ENCODE measurements around the gene MUC5AC.
"Not testable (repeated sequence)": the region's sequence is repeated elsewhere in the genome, so short reads cannot be mapped to it uniquely, and the experiment has no call there.

The MUC5AC gene

GRCh38 chr11:1157645-1158591 is at the start of gene MUC5AC:
MUC5AC (plus strand) TSS chr11:1157953; CDS start chr11:1158000, 47 bp downstream.
- no peak for DNase-seq

- DNase-seq, result no peak
Observed at GRCh38 chr11:1108246-1108900, 49.4 kb upstream of the MUC5AC start.

GRCh38 chr11:1109101-1109917 is 48.4 kb upstream of the MUC5AC start:
- no peak for DNase-seq

GRCh38 chr11:1109918-1110705 is 47.6 kb upstream of the MUC5AC start:
- DNase-seq, result no peak

DNA sequence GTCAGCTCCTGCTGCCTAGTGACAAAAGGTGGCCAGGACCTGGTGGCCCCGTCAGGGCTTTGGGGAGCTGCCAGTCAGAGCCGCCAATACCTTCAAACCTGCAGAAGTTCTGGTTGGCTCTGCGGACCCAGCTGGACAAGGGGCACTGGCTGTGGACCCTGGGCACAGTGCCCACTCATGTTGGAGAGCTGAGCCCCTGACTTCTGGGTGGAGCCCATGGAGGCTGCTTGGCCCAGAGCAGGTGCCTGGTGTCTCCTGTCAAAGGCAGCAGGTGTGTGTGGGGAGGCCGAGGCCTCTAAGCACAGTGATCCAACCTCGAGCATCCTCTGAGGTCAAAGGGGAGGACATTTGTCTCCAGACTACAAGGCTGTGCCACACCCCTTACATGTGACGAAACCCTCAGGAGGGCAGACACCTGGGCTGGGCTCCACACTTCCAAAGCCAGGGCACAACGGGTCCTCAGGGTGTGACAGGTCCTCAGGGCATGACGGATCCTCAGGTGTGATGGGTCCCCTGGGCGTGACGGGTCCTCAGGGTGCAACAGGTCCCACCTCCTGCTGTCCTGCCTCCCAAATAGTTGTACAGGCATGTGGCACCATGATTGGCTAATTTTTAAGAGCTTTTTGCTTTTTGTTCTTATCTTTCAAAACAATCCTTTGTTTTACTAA is 46.1 kb upstream of the MUC5AC start:
- no peak for DNase-seq

DNA sequence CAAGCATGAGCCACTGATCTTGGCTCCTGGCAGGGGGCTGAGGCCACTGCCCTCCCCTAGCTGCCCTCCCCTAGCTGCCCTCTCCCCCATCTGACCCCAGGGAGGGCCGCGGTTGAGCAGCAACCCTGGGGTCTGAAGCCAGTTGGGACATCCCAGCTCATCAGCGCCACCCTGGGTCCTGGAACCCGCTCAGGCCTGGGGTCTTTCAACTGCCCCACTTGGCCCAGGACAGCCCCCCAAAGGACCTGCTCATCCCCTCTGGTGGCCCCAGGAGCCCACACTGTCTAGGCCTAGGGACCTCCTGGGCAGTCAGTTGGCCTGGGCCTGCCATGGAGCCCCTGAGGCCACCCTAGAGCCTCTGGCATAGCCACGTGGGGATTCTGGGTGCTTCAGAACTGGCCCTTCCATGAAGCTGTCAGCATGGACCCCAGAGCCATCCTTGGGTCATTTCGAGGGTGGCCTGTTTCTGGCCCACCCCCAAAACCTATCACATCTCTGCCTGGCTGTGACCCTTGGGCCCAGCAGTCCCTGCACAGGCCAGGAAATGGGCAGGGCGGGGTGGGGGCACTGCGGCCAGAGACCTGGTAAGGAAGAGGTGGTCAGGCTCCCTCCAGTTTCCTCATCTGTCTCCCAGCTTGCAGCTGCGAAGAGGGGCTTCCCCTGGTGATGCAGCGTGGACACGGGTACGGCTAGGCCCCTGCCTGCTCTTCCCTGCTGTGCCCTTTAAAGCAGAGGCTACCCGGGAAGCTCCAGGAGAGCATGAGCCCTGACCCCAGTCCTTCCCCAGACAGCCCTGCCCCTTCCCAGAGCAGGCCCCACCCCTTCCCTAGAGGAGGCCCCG is 45.2 kb upstream of the MUC5AC start:
- no peak for DNase-seq

GRCh38 chr11:1113405-1114201 is 44.1 kb upstream of the MUC5AC start:
- DNase-seq, result no peak

- DNase-seq, result not testable (repeated sequence)
Observed at GRCh38 chr11:1115292-1115691, 42.5 kb upstream of the MUC5AC start.

DNA sequence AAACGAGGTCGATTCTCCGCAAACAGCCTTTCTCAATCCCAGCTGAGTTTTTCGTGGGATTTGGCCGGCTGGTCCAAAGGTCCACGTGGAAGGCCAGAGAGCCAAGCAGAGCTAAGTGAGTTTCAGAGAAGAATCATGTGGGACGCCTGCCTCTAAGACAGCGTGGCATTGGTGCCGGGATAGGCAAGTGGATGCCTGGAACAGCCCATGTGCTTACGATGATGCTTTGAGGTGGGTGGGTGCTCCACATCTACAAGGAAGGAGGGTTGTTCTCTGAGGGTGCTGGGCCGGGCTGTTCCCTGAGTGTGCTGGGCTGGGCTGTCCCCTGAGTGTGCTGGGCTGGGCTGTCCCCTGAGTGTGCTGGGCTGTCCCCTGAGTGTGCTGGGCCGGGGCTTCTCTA is 41.6 kb upstream of the MUC5AC start:
- no peak for DNase-seq

DNA sequence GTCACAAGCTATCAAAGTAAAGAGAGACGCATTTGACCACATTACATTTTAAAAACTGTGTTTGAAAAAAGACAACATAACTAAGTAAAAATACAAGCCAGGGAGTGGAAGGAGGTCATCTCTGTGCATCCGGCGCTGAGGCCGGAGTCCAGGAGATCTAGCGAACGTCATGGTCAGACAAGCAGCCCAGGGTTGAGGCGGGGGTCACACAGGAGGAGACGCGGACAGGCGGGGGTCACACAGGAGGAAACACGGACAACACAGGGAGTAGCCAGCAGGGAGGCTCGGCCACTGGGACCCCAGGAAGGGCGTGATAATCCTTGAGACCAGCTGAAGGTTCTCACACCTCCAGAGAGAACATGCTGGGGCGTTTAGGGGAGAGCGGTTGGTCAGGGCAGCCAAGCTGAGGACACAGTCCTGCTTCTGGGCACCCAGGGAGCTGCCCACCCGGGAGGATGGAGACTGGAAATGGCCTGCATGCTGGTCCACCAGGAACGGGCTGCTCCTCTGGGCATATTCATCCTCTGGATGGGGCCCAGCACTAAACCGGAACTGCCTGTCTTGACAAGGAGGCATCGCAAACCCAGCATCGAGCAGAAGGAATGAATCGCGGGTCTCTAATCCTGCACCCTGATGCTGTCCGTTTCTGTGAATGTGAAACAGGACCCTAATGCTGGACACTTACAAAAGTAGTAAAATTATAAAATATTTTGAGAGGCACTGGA is 40.9 kb upstream of the MUC5AC start:
- DNase-seq, result no peak

- DNase-seq, result no peak
Observed at GRCh38 chr11:1117992-1118391, 39.8 kb upstream of the MUC5AC start.

GRCh38 chr11:1118755-1119603 is 38.8 kb upstream of the MUC5AC start:
- DNase-seq, result no peak

GRCh38 chr11:1119604-1120146 is 38.1 kb upstream of the MUC5AC start:
- DNase-seq, result no peak

DNA sequence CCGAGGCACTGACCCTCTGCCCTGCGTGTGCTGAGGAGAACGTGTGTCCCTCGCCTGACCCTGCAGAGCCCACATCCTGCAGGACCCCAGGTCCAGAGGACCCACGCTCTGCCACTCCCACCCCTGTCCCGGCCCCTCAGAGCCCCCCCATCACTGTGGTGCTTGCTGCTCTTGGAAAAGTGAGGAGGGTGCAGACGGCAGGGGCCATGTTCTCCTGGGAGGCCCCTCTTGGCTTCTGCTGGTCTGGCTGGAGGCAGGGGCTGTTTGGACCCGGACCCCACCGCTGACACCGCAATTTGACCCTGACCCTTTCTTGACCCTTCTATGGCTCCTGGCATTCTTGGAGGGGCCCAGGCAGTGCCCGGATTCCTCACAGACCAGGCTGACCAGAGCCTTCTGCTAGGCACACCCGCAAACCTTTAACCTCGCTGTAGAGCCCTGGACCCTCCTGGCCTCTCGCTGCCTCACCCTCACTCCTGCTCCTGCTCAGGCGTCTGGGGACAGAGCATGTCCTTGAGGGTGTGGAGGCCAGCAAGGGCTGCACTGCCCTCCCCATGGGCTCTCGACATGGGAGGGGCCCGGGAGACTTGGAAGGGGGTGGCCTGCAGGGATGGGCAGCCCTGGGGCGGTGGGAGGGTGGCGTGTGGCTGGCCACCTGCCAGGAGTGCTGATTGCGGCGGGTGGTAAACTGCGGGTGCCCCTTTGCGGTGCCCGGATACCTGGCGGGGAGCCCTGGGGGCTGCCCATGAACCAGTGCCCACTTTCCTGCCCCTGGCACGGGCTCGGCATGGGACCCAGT is 37.0 kb upstream of the MUC5AC start:
- no peak for DNase-seq

GRCh38 chr11:1121331-1121812 is 36.4 kb upstream of the MUC5AC start:
- DNase-seq, result no peak

DNA sequence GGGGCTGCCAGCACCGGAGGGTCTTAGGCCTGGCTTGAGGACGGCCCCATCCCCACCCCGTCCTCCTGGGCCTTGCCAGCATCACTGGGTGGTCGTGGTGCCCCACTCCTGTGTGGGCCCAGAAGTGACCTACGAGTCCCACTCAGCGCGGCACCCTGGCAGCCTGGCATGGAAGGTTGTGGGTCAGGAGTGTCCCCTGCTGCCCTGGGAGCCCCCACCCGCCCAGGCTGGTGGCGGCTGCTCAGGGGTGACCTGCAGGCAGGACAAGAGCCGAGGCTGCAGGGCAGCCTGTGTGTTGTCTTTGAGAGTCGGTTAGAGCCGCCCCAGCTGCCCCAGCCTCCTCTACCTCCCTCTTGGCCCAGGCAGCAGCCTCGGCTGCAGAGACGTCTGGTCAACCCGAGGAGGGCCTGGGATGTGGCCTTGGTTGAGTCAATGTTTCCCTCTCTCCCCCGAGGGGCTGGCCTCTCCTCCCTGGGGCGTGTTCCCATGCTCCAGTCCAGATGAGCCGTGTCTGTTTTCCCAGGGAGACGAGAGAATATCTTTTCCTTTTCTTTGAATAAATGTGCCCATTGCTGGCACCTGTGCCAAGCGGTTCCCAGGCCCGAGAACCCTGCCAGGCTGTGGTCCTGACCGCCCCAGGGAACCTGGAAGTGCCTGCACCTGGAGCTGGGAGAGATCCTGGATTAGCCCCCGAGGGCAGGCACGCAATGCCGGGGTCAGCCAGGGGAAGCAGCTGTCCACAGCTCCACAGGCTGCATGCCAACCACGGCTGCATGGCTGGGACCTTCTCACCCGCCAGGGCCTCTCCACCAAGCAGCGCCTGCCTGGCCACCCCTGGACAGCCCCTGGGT is 35.7 kb upstream of the MUC5AC start:
- DNase-seq, result no peak
